ENCODE data around the gene SOWAHA. TPM values are rescaled to one million over a fixed set of nuclear protein-coding genes. Genes with fewer than 3 reads are reported as not detected.

The SOWAHA gene
- total RNA-seq, 1 donor from 2014 or later = 0.65 TPM

- Mint-ChIP-seq H3K9me3 (no peaks in the 10 kb centered on the region), H3K4me3 (peak overlapping the region; percentile 37), H3K27me3 (peaks cover 39% of the 10 kb centered on the region), H3K36me3 (ENCODE audit: low read depth) (no peaks in the 10 kb centered on the region), H3K27ac (no peak overlapping the region), H3K4me1 (peaks cover 15% of the 10 kb centered on the region)
- peak; percentile 97 for DNase-seq
- intact Hi-C loops (cut with micrococcal nuclease) = loop anchor here (1.0 to 5.0 kb wide), 8 partner anchors 69 to 434 kb away; partner anchors contain the start of gene KIF3A
Observed at GRCh38 chr5:132820162-132820754, 7.2 kb downstream of the SOWAHA start.

- Mint-ChIP-seq H3K4me3 (no peak overlapping the region), H3K27ac (no peak overlapping the region), H3K9me3 (no peaks in the 10 kb centered on the region), H3K36me3 (ENCODE audit: low read depth) (no peaks in the 10 kb centered on the region), H3K4me1 (peaks cover 15% of the 10 kb centered on the region), H3K27me3 (peaks cover 38% of the 10 kb centered on the region)
- intact Hi-C loops (cut with micrococcal nuclease) = loop anchor here (2.0 to 5.0 kb wide), 4 partner anchors 71 to 321 kb away; partner anchors contain the start of gene KIF3A
- no peak for DNase-seq
Observed at GRCh38 chr5:132821350-132821749, 8.2 kb downstream of the SOWAHA start.

GRCh38 chr5:132821791-132822190, 8.7 kb downstream of the SOWAHA start:
- no peak overlapping the region for H3K27ac Mint-ChIP-seq
- DNase-seq = no peak
- peaks cover 40% of the 10 kb centered on the region for H3K27me3 Mint-ChIP-seq
- no peaks in the 10 kb centered on the region for H3K36me3 Mint-ChIP-seq (ENCODE audit: low read depth)
- H3K9me3 Mint-ChIP-seq = no peaks in the 10 kb centered on the region
- peaks cover 15% of the 10 kb centered on the region for H3K4me1 Mint-ChIP-seq
- no peak overlapping the region for H3K4me3 Mint-ChIP-seq
- intact Hi-C loops (cut with micrococcal nuclease) = loop anchor here (2.0 to 5.0 kb wide), 4 partner anchors 71 to 321 kb away; partner anchors contain the start of gene KIF3A

- H3K4me1 Mint-ChIP-seq = peaks cover 22% of the 10 kb centered on the region
- no peaks in the 10 kb centered on the region for H3K9me3 Mint-ChIP-seq
- H3K36me3 Mint-ChIP-seq (ENCODE audit: low read depth) = no peaks in the 10 kb centered on the region
- H3K4me3 Mint-ChIP-seq = peak overlapping the region; percentile 61
- H3K27ac Mint-ChIP-seq = no peak overlapping the region
- intact Hi-C loops (cut with micrococcal nuclease) = loop anchor here (5.0 kb wide), 1 partner anchor 181 kb away; no protein-coding TSS in a partner anchor
- peaks cover 50% of the 10 kb centered on the region for H3K27me3 Mint-ChIP-seq
- DNase-seq = peak; percentile 75
Observed at GRCh38 chr5:132822650-132823480, 9.8 kb downstream of the SOWAHA start.

GRCh38 chr5:132823481-132824050, 10.5 kb downstream of the SOWAHA start:
- peaks cover 51% of the 10 kb centered on the region for H3K27me3 Mint-ChIP-seq
- H3K36me3 Mint-ChIP-seq (ENCODE audit: low read depth) = no peaks in the 10 kb centered on the region
- intact Hi-C loops (cut with micrococcal nuclease) = loop anchor here (5.0 kb wide), 1 partner anchor 181 kb away; no protein-coding TSS in a partner anchor
- H3K4me3 Mint-ChIP-seq = peak overlapping the region; percentile 39
- H3K4me1 Mint-ChIP-seq = peaks cover 23% of the 10 kb centered on the region
- H3K9me3 Mint-ChIP-seq = no peaks in the 10 kb centered on the region
- no peak overlapping the region for H3K27ac Mint-ChIP-seq
- DNase-seq = no peak

GRCh38 chr5:132824426-132824825, 11.3 kb downstream of the SOWAHA start:
- intact Hi-C loops (cut with micrococcal nuclease) = loop anchor here (5.0 kb wide), 1 partner anchor 182 kb away; no protein-coding TSS in a partner anchor
- H3K36me3 Mint-ChIP-seq (ENCODE audit: low read depth) = no peaks in the 10 kb centered on the region
- no peaks in the 10 kb centered on the region for H3K9me3 Mint-ChIP-seq
- DNase-seq = peak; percentile 57
- peak overlapping the region; percentile 34 for H3K27ac Mint-ChIP-seq
- H3K4me1 Mint-ChIP-seq = peaks cover 25% of the 10 kb centered on the region
- peaks cover 52% of the 10 kb centered on the region for H3K27me3 Mint-ChIP-seq
- H3K4me3 Mint-ChIP-seq = peak overlapping the region; percentile 60

GRCh38 chr5:132825033-132825833, 12.1 kb downstream of the SOWAHA start:
- Mint-ChIP-seq H3K4me3 (peak overlapping the region; percentile 60), H3K27me3 (peaks cover 52% of the 10 kb centered on the region), H3K4me1 (peaks cover 22% of the 10 kb centered on the region), H3K9me3 (no peaks in the 10 kb centered on the region), H3K27ac (no peak overlapping the region), H3K36me3 (ENCODE audit: low read depth) (no peaks in the 10 kb centered on the region)
- intact Hi-C loops (cut with micrococcal nuclease) = loop anchor here (5.0 kb wide), 1 partner anchor 163 kb away; no protein-coding TSS in a partner anchor
- DNase-seq = no peak

- peak; percentile 83 for DNase-seq
- Mint-ChIP-seq H3K27me3 (peaks cover 50% of the 10 kb centered on the region), H3K4me3 (peak overlapping the region; percentile 55)
Observed at GRCh38 chr5:132825834-132826391, 12.8 kb downstream of the SOWAHA start.

GRCh38 chr5:132826424-132827082, 13.5 kb downstream of the SOWAHA start:
- Mint-ChIP-seq H3K9me3 (no peaks in the 10 kb centered on the region), H3K27ac (no peak overlapping the region), H3K36me3 (ENCODE audit: low read depth) (no peaks in the 10 kb centered on the region), H3K4me1 (peaks cover 24% of the 10 kb centered on the region), H3K4me3 (peak overlapping the region; percentile 28), H3K27me3 (peaks cover 56% of the 10 kb centered on the region)
- intact Hi-C loops (cut with micrococcal nuclease) = loop anchor here (5.0 kb wide), 1 partner anchor 164 kb away; no protein-coding TSS in a partner anchor
- no peak for DNase-seq

More at GRCh38 chr5:132825834-132826391, 12.8 kb downstream of the SOWAHA start:
- Mint-ChIP-seq H3K36me3 (ENCODE audit: low read depth) (no peaks in the 10 kb centered on the region), H3K4me1 (peaks cover 19% of the 10 kb centered on the region), H3K9me3 (no peaks in the 10 kb centered on the region), H3K27ac (no peak overlapping the region)
- intact Hi-C loops (cut with micrococcal nuclease) = loop anchor here (5.0 kb wide), 1 partner anchor 164 kb away; no protein-coding TSS in a partner anchor

GRCh38 chr5:132827943-132828673, 15.0 kb downstream of the SOWAHA start:
- H3K36me3 Mint-ChIP-seq (ENCODE audit: low read depth) = no peaks in the 10 kb centered on the region
- H3K27me3 Mint-ChIP-seq = peaks cover 62% of the 10 kb centered on the region
- H3K4me3 Mint-ChIP-seq = no peak overlapping the region
- peak; percentile 57 for DNase-seq
- no peaks in the 10 kb centered on the region for H3K9me3 Mint-ChIP-seq
- intact Hi-C loops (cut with micrococcal nuclease) = loop anchor here (5.0 kb wide), 1 partner anchor 166 kb away; no protein-coding TSS in a partner anchor
- peaks cover 21% of the 10 kb centered on the region for H3K4me1 Mint-ChIP-seq
- H3K27ac Mint-ChIP-seq = no peak overlapping the region

- Mint-ChIP-seq H3K27me3 (peaks cover 57% of the 10 kb centered on the region), H3K36me3 (ENCODE audit: low read depth) (no peaks in the 10 kb centered on the region), H3K4me3 (peak overlapping the region; percentile 84), H3K27ac (no peak overlapping the region), H3K4me1 (peaks cover 19% of the 10 kb centered on the region), H3K9me3 (no peaks in the 10 kb centered on the region)
- peak; percentile 56 for DNase-seq
- intact Hi-C loops (cut with micrococcal nuclease) = loop anchor here (1.0 to 5.0 kb wide), 2 partner anchors 54 to 167 kb away; no protein-coding TSS in a partner anchor
Observed at GRCh38 chr5:132828846-132829494, 15.9 kb downstream of the SOWAHA start.
